Measurements from ENCODE around the gene NARF. TPM values are rescaled to one million over a fixed set of nuclear protein-coding genes. Genes with fewer than 3 reads are reported as not detected.

Gene NARF
- total RNA-seq, 1 experiment from 2014 or later: 96.7 TPM

DNA sequence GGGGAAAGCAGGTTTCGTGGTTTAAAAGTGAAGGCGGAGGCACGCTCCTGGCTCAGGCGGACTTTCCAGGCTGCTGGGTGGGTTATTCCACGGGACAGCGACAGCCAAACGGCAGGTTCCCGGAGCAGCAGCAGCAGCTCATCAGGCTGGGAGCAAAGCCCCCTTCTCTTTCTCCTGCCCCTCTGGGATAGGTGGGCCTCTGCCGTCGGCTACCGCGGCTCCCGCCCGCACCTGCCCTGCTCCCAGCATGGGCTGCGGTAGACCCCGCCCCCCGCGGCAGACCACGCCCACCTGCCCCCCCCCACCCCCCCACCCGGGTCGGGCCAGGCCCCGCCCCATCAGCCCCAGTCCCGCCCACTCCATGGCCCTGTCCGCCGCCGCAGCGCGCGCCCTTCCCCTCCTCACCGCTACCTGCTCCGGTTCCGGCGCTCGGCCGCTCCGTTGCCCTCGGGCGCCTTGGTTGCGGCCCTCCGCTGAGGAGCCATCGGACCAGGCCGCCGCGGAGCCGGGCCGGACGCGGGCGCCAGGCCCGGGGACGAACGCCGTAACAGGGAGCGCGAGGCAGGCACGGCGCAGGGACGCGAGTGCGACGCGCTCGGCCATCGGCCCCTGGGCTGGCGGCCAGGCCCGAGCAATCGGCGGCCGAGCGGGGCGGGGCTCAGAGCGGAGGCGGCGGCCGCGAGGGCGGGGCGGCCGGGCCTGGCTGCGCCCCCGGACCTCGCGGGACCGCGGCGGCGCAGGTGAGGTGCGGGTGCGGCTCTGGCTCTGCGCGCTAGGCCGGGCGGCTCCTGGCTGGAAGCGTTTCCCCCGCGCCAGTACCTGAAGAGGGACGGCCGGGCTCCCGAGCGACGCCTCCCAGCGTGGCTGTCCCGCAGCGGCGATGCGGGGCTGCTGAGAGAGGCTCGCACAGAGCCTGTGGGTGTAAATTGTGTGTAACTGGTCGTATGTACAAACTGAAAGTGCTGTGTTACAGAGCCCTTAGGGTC lies 40.2 kb upstream of the NARF start, which contains the start of the genes HEXD and OGFOD3 (continued):
- TF ChIP-seq, protein P1, sequence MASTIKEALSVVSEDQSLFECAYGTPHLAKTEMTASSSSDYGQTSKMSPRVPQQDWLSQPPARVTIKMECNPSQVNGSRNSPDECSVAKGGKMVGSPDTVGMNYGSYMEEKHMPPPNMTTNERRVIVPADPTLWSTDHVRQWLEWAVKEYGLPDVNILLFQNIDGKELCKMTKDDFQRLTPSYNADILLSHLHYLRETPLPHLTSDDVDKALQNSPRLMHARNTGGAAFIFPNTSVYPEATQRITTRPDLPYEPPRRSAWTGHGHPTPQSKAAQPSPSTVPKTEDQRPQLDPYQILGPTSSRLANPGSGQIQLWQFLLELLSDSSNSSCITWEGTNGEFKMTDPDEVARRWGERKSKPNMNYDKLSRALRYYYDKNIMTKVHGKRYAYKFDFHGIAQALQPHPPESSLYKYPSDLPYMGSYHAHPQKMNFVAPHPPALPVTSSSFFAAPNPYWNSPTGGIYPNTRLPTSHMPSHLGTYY (CRISPR knock-in tag; IDR thresholded peaks at IDR 0.05): no peak
- TF ChIP-seq, protein P2, sequence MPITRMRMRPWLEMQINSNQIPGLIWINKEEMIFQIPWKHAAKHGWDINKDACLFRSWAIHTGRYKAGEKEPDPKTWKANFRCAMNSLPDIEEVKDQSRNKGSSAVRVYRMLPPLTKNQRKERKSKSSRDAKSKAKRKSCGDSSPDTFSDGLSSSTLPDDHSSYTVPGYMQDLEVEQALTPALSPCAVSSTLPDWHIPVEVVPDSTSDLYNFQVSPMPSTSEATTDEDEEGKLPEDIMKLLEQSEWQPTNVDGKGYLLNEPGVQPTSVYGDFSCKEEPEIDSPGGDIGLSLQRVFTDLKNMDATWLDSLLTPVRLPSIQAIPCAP (CRISPR knock-in tag; IDR thresholded peaks at IDR 0.05): 0 out of 2 replicates have a peak, but pooled peaks have one; percentile 32
- TF ChIP-seq ATF1 (CRISPR knock-in tag; IDR thresholded peaks at IDR 0.05) (no peak), GRHL2 (CRISPR knock-in tag; IDR thresholded peaks at IDR 0.05; ENCODE audit: insufficient replicate concordance, severe bottlenecking) (no peak), SP1 (CRISPR knock-in tag; conservative IDR thresholded peaks at IDR 0.05) (peak; percentile 100), JUN (CRISPR knock-in tag; IDR thresholded peaks at IDR 0.05) (no peak), ZNF263 (CRISPR knock-in tag; IDR thresholded peaks at IDR 0.05; ENCODE audit: low read depth) (no peak), CREM (CRISPR knock-in tag; IDR thresholded peaks at IDR 0.05) (peak; percentile 61; the same call in 1 of the 2 replicates), ZNF138 (CRISPR knock-in tag; conservative IDR thresholded peaks at IDR 0.05) (no peak), TEAD1 (CRISPR knock-in tag; IDR thresholded peaks at IDR 0.05) (peak; percentile 51), MYBL2 (CRISPR knock-in tag; IDR thresholded peaks at IDR 0.05) (peak; percentile 63; the same call in 1 of the 2 replicates), KAT7 (CRISPR knock-in tag; IDR thresholded peaks at IDR 0.05; ENCODE audit: borderline replicate concordance) (peak; percentile 56; the same call in 1 of the 2 replicates), RORB (CRISPR knock-in tag; IDR thresholded peaks at IDR 0.05) (no peak), CREB1 (CRISPR knock-in tag; IDR thresholded peaks at IDR 0.05) (no peak), ESRRA (CRISPR knock-in tag; IDR thresholded peaks at IDR 0.05; ENCODE audit: borderline replicate concordance) (peak; percentile 53; the same call in 1 of the 2 replicates), JAZF1 (CRISPR knock-in tag; IDR thresholded peaks at IDR 0.05) (no peak), NFE2L1 (CRISPR knock-in tag; IDR thresholded peaks at IDR 0.05) (peak; percentile 71; the same call in 1 of the 2 replicates), ELF4 (CRISPR knock-in tag; IDR thresholded peaks at IDR 0.05; ENCODE audit: low read depth) (0 out of 2 replicates have a peak, but pooled peaks have one; percentile 68)
- TF ChIP-seq, protein P3, sequence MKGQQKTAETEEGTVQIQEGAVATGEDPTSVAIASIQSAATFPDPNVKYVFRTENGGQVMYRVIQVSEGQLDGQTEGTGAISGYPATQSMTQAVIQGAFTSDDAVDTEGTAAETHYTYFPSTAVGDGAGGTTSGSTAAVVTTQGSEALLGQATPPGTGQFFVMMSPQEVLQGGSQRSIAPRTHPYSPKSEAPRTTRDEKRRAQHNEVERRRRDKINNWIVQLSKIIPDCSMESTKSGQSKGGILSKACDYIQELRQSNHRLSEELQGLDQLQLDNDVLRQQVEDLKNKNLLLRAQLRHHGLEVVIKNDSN (CRISPR knock-in tag; IDR thresholded peaks at IDR 0.05): no peak
- TF ChIP-seq, protein P4, sequence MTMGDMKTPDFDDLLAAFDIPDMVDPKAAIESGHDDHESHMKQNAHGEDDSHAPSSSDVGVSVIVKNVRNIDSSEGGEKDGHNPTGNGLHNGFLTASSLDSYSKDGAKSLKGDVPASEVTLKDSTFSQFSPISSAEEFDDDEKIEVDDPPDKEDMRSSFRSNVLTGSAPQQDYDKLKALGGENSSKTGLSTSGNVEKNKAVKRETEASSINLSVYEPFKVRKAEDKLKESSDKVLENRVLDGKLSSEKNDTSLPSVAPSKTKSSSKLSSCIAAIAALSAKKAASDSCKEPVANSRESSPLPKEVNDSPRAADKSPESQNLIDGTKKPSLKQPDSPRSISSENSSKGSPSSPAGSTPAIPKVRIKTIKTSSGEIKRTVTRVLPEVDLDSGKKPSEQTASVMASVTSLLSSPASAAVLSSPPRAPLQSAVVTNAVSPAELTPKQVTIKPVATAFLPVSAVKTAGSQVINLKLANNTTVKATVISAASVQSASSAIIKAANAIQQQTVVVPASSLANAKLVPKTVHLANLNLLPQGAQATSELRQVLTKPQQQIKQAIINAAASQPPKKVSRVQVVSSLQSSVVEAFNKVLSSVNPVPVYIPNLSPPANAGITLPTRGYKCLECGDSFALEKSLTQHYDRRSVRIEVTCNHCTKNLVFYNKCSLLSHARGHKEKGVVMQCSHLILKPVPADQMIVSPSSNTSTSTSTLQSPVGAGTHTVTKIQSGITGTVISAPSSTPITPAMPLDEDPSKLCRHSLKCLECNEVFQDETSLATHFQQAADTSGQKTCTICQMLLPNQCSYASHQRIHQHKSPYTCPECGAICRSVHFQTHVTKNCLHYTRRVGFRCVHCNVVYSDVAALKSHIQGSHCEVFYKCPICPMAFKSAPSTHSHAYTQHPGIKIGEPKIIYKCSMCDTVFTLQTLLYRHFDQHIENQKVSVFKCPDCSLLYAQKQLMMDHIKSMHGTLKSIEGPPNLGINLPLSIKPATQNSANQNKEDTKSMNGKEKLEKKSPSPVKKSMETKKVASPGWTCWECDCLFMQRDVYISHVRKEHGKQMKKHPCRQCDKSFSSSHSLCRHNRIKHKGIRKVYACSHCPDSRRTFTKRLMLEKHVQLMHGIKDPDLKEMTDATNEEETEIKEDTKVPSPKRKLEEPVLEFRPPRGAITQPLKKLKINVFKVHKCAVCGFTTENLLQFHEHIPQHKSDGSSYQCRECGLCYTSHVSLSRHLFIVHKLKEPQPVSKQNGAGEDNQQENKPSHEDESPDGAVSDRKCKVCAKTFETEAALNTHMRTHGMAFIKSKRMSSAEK (CRISPR knock-in tag; IDR thresholded peaks at IDR 0.05; ENCODE audit: borderline replicate concordance): no peak
- TF ChIP-seq, protein P5, sequence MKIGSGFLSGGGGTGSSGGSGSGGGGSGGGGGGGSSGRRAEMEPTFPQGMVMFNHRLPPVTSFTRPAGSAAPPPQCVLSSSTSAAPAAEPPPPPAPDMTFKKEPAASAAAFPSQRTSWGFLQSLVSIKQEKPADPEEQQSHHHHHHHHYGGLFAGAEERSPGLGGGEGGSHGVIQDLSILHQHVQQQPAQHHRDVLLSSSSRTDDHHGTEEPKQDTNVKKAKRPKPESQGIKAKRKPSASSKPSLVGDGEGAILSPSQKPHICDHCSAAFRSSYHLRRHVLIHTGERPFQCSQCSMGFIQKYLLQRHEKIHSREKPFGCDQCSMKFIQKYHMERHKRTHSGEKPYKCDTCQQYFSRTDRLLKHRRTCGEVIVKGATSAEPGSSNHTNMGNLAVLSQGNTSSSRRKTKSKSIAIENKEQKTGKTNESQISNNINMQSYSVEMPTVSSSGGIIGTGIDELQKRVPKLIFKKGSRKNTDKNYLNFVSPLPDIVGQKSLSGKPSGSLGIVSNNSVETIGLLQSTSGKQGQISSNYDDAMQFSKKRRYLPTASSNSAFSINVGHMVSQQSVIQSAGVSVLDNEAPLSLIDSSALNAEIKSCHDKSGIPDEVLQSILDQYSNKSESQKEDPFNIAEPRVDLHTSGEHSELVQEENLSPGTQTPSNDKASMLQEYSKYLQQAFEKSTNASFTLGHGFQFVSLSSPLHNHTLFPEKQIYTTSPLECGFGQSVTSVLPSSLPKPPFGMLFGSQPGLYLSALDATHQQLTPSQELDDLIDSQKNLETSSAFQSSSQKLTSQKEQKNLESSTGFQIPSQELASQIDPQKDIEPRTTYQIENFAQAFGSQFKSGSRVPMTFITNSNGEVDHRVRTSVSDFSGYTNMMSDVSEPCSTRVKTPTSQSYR (CRISPR knock-in tag; IDR thresholded peaks at IDR 0.05): no peak
- TF ChIP-seq, protein P6, sequence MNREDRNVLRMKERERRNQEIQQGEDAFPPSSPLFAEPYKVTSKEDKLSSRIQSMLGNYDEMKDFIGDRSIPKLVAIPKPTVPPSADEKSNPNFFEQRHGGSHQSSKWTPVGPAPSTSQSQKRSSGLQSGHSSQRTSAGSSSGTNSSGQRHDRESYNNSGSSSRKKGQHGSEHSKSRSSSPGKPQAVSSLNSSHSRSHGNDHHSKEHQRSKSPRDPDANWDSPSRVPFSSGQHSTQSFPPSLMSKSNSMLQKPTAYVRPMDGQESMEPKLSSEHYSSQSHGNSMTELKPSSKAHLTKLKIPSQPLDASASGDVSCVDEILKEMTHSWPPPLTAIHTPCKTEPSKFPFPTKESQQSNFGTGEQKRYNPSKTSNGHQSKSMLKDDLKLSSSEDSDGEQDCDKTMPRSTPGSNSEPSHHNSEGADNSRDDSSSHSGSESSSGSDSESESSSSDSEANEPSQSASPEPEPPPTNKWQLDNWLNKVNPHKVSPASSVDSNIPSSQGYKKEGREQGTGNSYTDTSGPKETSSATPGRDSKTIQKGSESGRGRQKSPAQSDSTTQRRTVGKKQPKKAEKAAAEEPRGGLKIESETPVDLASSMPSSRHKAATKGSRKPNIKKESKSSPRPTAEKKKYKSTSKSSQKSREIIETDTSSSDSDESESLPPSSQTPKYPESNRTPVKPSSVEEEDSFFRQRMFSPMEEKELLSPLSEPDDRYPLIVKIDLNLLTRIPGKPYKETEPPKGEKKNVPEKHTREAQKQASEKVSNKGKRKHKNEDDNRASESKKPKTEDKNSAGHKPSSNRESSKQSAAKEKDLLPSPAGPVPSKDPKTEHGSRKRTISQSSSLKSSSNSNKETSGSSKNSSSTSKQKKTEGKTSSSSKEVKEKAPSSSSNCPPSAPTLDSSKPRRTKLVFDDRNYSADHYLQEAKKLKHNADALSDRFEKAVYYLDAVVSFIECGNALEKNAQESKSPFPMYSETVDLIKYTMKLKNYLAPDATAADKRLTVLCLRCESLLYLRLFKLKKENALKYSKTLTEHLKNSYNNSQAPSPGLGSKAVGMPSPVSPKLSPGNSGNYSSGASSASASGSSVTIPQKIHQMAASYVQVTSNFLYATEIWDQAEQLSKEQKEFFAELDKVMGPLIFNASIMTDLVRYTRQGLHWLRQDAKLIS (CRISPR knock-in tag; IDR thresholded peaks at IDR 0.05; ENCODE audit: borderline replicate concordance): no peak

Data from WTC11 (cell line).